Body of pancreas (tissue), 4 donors: ENCODE measurements around the gene TAAR2.

ENCODE experiments used
- POLR2A ChIP-seq, 3 donors: fragments of 450-650 bp; IDR thresholded peaks; one replicate each; pipeline ENCODE4 v1.6.1; 2016; ENCODE audit warnings: antibody characterized with exemption in 3 of 3, mild to moderate bottlenecking in 2 of 3
- TF ChIP-seq, protein P1 (sequence below), 7 experiments: fragments of 450-650 bp in 4 of 7; fragments of 200-600 bp in 3 of 7; sonication (generic) in 3 of 7; IDR thresholded peaks; one replicate each; pipeline ENCODE4 v1.5.1; 2016 to 2019; ENCODE audit warnings: antibody characterized with exemption in 7 of 7

DNA sequence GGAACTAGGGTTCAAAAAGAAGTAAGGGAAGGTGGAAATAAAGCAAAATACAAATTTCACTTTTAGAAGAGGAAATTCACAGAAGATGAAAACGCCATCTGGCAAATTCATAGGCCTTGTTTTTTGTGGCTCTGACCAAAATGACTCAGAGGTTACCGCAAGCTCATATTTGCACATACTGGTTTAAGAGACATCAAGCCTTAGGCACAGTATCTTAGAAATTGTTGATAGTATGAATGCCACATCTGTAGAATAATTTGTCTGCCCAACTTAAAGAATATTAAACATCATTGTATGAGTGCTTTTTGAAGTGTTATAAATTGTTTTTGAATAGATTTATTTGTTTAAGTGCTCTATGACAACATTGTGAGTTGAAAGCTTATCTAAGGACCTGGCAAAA, 24.3 kb upstream of the TAAR2 start:
- TF ChIP-seq, protein P1, sequence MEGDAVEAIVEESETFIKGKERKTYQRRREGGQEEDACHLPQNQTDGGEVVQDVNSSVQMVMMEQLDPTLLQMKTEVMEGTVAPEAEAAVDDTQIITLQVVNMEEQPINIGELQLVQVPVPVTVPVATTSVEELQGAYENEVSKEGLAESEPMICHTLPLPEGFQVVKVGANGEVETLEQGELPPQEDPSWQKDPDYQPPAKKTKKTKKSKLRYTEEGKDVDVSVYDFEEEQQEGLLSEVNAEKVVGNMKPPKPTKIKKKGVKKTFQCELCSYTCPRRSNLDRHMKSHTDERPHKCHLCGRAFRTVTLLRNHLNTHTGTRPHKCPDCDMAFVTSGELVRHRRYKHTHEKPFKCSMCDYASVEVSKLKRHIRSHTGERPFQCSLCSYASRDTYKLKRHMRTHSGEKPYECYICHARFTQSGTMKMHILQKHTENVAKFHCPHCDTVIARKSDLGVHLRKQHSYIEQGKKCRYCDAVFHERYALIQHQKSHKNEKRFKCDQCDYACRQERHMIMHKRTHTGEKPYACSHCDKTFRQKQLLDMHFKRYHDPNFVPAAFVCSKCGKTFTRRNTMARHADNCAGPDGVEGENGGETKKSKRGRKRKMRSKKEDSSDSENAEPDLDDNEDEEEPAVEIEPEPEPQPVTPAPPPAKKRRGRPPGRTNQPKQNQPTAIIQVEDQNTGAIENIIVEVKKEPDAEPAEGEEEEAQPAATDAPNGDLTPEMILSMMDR (IDR thresholded peaks at IDR 0.05): no peak
- no peak for TF ChIP-seq POLR2A (IDR thresholded peaks at IDR 0.05)
